HFF-Myc (cell line): ENCODE measurements around the gene CEP170B.
"Not testable (repeated sequence)": the region's sequence is repeated elsewhere in the genome, so short reads cannot be mapped to it uniquely, and the experiment has no call there.

Source experiments
- DNase-seq: peaks from one replicate; pipeline ENCODE4 v3.0.0-alpha.2; 2011; ENCODE audit warnings: low read depth; ENCODE audit errors: extremely low read depth
- H3K4me3 ChIP-seq: replicated peaks from 2 replicates; pipeline ENCODE4 v1.5.1; 2011; ENCODE audit warnings: low read depth, mild to moderate bottlenecking, control low read depth, low read length
- CTCF ChIP-seq: IDR thresholded peaks from 2 replicates; pipeline ENCODE4 v1.5.1; 2012; ENCODE audit warnings: mild to moderate bottlenecking, low read depth, low read length, control low read depth; ENCODE audit errors: missing control alignments

The CEP170B gene

DNA sequence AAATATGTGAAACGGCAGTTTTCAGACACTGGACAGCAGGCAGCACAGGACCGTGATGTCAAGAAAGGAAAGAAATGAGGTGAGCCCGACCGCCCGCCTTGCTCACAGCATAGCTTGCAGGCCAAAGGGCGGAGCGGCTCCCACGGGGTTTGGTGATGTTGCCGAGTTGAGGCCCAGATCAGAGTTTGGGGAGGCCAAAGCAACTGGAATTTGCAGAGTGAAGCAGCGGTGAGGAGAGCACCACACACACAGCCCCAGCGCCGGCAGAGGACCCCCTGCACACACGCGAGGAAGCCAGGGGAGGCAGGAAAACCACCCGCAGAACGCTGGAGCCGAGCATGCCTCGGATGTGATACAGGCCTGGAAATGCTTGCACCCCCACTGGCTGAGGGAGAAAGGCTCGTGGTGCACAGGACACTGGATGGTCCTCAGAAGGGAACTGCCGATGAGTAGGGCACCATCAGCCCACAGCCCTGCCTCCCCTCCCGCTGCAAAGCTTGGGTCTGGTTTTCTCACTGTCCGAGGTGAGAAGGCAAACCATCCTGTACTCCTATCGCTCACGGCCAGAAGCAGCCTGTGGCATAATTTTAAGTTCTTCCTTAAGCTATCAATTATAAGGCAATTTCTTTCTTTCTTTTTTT, 33.9 kb downstream of the CEP170B start:
- TF ChIP-seq CTCF, result no peak
- H3K4me3 ChIP-seq, result no peak overlapping the region
- DNase-seq, result no peak

- TF ChIP-seq CTCF, result no peak
- no peak overlapping the region for H3K4me3 ChIP-seq
- no peak for DNase-seq
Measured at GRCh38 chr14:104899781-104900180, 34.7 kb downstream of the CEP170B start.

GRCh38 chr14:104900639-104901512, 35.8 kb downstream of the CEP170B start:
- DNase-seq, result no peak
- TF ChIP-seq CTCF, result no peak
- H3K4me3 ChIP-seq, result no peak overlapping the region

DNA sequence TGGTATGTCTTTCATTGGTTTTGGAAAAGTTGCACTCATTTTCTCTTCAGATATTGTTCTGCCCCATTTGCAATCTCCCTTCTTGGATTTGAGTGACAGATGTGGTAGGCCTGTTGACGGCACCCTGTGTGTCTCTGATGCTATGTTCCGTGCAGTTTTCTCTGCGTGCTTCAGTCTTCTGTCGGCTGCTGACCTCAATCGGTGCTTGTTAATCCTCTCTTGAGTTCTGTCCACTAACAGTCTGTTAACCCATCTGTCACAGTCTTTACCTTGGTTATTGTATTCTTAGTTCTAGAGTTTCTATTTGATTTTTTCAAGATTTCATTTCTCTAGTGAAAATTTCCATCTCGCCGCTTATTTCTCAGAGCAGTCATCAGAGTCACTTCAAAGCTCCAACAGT, 38.9 kb downstream of the CEP170B start:
- no peak overlapping the region for H3K4me3 ChIP-seq
- TF ChIP-seq CTCF, result no peak
- no peak for DNase-seq

DNA sequence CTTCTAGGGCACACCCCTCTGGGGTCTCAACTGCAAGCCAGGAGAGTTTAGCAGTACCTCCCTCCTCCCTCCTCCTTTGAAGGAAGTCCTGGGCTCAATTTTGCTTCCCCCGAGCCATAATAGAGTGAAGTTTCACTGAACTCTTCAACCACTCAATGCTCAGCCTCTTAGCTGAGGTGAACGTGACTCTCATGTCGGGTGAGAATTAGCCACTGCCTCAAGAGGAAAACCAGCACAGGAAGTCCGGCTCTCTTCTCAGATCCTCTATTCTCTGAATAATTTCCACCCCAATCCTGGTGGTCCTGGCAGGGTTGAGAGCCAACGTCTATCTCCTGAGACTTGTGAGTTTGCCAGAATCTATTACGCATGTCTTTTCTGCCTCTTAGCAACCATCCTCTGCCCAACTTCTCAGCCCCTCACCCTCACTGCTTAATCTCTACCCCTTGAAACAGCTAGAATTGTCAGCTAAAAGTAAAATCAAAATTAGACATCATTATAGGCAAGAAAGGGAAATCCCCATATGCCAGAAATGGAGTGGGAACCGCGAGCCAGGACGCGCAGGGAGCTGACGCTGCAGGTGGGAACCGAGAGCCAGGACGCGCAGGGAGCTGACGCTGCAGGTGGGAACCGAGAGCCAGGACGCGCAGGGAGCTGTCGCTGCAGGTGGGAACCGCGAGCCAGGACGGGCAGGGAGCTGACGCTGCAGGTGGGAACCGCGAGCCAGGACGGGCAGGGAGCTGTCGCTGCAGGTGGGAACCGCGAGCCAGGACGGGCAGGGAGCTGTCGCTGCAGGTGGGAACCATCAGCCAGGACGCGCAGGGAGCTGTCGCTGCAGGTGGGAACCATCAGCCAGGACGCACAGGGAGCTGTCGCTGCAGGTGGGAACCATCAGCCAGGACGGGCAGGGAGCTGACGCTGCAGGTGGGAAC, 39.8 kb downstream of the CEP170B start:
- not testable (repeated sequence) for DNase-seq, H3K4me3 ChIP-seq

DNA sequence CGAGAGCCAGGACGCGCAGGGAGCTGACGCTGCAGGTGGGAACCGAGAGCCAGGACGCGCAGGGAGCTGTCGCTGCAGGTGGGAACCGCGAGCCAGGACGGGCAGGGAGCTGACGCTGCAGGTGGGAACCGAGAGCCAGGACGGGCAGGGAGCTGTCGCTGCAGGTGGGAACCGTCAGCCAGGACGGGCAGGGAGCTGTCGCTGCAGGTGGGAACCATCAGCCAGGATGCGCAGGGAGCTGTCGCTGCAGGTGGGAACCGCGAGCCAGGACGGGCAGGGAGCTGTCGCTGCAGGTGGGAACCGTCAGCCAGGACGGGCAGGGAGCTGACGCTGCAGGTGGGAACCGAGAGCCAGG, 40.5 kb downstream of the CEP170B start:
- not testable (repeated sequence) for H3K4me3 ChIP-seq, DNase-seq

DNA sequence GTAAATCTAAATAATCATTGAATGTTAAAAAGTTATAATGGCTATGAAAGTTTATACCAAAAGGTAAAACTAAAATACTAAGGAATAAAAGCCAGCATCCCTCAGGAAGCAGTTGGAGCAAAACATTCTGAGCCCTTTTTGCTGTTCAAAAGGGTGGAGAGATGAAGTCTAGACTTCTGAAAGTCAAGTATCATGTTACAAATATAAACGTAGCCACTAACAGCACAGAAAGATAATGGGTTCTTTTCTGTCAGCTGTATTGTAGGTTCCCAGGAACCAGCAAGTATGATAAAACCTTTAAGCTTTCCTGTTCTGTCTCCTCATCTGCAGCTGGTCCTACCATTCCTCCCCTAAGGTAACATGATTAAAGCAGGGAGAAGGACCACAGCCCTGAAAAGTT, 43.2 kb downstream of the CEP170B start:
- no peak for DNase-seq
- no peak overlapping the region for H3K4me3 ChIP-seq
- no peak for TF ChIP-seq CTCF
